CD4-positive, alpha-beta T cell treated with Interleukin-21 for 1 hour (primary cell): ENCODE results near the gene ROMO1.
"Not testable (repeated sequence)": the region's sequence is repeated elsewhere in the genome, so short reads cannot be mapped to it uniquely, and the experiment has no call there.

Experiments used
- DNase-seq: peaks from one replicate; pipeline ENCODE4 v3.0.0-alpha.2; 2020

The ROMO1 gene

DNA sequence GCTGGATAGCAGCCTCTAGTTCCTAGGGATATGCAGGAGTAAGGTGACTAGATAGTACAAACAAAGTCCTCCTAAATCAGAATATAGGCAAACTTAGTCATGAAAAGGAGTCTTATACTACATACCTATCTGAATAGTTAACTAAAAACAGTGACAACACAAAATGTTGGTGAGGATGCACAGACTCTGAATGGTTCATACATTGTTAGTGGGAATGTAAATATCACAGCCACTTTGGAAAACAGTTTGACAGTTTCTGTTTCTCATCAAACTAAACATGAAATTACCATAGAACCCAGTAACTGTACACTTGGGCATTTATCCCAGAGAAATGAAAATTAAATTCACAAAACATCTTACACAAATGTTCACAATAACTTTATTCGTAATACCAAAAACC is 17.2 kb upstream of the ROMO1 start:
- no peak for DNase-seq

DNA sequence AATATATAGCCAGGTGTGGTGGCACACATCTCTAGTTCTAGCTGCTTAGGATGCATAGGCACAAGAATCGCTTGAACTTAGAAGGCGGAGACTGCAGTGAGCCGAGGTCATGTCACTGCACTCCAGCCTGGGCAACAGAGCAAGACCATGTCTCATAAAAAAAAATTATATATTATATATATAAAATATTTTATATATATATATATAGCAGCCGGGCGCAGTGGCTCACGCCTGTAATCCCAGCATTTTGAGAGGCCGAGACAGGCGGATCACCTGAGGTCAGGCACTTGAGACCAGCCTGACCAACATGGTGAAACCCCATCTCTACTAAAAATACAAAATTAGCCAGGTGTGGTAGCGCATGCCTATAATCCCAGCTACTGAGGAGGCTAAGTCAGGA is 13.8 kb upstream of the ROMO1 start:
- not testable (repeated sequence) for DNase-seq

DNA sequence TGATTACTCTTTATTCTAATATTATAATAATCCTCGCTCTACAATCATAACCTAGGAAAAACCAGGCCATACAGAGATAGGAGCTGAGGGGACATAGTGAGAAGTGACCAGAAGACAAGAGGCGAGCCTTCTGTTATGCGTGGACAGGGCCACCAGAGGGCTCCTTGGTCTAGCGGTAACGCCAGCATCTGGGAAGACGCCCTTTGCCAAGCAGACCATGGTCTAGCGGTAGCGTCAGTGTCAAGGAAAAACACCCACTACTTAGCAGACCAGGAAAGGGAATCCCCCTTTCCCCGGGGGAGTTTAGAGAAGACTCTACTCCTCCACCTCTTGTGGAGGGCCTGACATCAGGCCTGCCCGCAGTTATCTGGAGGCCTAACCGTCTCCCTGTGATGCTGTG is 12.3 kb upstream of the ROMO1 start:
- DNase-seq, result not testable (repeated sequence)

DNA sequence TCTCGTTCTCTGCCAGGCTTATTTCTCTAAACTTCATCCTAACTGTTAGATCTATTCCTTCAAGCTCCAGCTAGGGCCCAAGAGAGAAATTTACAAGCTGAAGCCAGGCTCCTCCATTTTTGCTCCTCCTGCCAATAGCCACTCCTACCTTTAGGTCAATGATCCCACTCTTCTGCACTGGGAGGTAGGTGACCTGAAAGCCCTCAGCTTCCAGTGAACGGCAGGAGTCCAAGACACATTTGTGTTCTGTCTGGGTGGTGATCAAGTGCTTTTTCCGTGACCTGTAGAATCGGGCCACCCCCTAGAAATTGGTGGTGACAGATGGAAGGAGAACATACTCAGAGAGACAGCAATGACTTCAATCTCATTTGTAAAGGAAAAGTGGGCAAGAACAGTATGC is 8.9 kb upstream of the ROMO1 start:
- DNase-seq, result no peak

DNA sequence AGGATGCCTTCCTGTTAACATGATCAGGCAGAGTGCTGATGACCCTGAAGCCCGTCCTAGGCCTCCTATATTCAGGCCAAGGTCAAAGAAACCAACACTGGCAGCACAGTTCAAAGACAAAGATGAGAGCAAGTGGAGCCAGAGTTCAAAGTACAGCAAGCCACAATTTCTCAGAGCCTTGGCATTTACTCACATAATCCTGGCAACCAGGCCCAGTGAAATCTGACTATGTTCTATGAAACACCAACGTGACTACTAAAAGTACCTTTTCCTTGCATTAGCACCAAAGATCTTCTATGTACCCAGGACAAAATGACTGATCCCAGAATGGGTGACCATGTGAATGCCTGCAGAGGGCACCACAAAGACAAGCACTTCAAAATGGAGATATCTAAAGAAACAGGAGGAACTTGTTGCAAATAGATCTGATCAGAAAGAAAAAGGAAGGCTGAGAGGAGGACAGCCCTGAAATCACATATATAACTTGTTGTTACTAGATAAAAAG is 3.9 kb upstream of the ROMO1 start:
- no peak for DNase-seq

DNA sequence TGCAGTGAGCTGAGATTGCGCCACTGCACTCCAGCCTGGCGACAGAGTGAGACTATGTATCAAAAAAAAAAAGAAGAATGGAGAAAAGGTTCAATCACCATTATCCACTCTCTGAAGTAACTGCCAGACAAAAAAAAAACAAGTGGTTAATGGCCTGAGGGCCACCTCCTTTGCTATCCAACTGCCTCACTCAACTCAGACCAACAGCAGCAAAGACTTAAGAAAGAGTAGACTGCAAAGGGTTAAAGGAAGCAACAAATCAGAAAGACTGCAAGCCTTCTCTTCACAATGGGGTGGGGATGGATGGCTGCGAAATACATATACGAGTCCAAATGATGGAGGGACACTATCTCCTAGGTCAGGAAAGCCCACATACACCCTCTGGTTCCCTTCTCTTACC is 3.2 kb upstream of the ROMO1 start:
- DNase-seq, result no peak

DNA sequence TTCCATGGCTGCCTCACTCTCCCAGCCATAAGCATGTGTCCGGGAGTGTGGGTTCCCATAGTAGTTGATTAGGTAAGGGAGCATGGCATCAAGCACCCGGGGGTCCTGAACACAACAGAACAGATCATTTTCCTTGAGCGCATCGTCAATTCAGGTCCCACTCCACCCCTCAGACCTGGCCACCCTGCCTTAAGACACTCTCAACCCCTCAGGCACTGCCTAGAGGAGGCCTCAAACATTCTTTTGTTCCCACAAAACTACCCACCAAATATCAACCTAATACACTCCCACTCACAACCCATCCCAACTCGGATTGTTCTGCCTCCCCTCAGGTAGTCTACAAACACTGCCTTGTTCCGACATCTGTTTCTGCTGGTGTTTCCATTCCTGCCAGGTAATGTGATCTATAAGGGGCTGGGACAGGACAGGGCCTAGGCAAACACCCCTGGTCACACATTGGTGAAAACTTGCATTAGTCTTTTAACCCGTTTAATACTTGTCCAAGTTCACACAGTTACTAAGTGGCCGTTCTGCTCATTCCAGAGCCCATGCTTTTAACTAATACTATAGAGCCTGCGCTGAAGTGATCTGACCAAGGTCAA is 1.4 kb upstream of the ROMO1 start:
- DNase-seq, result no peak

DNA sequence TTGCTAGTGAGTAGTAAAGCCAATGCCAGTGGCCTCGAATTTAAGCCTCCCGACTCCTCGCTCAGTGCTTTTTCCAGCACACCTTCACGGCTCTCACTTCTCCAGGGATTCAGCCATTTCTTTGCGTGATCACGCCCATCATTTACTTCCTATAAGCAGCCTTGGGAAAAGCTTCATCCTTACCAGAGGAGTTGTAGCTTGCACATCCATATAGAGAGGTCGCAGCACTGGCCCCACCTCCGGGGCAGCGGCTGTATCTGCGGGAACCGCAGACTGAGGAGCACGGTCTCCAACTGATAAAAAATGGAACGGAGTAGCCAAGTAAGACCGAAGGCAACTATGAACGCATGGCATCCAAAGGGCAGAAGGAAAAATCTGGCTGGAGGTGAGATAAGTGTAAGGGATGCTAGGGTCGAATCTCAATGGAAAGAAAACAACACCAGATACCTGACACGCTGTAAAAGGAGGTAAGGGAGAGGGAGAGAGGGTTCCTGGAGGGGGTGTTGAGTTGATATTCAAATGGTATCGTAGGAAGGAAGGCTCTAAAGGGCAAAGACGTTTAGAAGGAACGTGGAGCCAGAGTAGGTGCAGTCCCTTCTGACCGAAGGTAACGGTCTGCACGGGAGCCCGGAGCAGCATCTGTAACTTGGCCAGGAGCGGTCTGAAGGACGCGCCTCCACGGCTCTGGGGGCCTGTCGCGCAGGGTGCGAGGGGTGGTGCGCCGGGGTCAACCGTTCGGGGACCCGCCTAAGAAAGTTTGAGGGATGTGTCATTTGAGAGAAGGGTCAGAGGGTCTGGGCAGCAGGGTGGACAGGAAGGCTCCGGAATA is 693 bp upstream of the ROMO1 start:
- DNase-seq, result no peak

DNA sequence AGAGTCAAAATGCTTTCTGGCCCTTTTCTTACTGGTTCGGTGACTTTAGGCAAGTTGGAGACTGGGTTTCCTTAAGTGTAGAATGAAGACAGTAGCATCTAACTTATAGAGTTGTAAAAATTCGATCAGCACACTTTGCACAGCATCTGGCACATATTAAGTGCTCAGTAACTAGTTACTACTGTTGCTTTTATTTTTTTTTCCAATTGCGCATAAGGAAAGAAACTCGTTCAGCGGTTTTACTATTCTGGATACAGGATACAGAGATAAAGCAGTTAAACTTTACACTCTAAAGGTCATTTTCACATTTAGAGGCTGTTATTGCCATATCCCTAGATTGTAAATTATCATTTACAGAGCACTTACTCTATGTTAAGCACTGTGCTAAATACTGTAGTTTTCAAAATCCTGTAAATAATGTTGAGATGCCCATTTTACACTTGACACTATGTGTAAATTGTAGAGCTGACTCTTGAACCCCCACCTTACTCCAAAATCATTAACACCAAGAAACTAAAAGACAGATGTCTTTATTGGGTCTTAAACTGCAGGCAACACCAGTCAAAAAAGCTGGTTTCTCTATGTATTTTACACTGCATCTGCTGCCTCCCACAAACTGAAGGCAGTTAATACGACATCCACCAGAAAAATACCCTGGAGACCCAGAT is 886 bp downstream of the ROMO1 start:
- DNase-seq, result no peak

DNA sequence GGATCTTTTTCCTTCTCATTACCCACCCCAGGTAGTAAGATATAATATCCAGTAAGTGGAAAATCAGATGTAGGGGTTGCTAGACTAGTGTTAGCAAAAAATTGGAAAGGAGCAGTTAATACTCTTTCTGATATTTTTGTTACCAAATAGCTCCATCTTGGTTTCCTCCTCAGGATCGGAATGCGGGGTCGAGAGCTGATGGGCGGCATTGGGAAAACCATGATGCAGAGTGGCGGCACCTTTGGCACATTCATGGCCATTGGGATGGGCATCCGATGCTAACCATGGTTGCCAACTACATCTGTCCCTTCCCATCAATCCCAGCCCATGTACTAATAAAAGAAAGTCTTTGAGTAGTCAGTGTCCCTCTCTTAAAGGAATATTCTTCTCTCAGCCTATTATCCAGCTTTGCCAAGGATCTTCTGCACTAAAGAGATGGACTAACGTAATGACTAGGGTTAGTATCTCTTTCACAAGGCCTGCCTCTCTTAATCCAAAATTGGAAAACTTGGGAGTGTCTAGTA is 1.5 kb downstream of the ROMO1 start:
- DNase-seq, result no peak

DNA sequence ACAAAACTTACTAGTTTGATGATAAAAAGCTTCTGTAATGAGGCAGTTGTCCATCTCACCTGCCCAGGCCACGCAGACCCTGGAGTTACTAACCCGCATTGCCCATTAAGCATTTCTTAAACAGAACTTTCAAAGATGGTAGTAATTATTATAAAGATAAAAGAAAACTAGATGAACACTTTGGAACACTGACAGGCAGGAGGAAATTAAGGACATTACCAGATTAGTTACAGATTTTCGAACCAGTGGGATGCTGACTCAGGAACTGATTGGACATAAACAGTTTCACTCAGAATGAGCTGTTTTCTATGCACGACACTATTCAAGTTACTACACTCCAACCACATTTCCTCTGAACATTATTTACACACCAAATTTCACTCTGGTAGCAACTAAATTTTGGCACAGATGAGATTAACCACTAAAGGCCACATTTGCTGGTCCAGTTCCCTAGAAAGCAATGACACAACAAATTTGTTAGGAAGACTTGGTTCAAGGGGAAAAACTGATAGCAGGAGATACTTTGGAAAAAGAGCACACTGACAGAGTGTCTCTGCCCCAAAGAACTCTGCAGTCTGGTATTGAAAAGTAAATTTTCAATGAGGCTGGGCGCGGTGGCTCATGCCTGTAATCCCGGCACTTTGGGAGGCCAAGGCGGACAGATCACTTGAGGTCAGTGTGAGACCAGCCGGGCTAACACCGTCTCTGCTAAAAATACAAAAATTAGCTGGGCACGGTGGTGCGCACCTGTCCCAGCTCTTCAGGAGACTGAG is 3.0 kb downstream of the ROMO1 start:
- no peak for DNase-seq

DNA sequence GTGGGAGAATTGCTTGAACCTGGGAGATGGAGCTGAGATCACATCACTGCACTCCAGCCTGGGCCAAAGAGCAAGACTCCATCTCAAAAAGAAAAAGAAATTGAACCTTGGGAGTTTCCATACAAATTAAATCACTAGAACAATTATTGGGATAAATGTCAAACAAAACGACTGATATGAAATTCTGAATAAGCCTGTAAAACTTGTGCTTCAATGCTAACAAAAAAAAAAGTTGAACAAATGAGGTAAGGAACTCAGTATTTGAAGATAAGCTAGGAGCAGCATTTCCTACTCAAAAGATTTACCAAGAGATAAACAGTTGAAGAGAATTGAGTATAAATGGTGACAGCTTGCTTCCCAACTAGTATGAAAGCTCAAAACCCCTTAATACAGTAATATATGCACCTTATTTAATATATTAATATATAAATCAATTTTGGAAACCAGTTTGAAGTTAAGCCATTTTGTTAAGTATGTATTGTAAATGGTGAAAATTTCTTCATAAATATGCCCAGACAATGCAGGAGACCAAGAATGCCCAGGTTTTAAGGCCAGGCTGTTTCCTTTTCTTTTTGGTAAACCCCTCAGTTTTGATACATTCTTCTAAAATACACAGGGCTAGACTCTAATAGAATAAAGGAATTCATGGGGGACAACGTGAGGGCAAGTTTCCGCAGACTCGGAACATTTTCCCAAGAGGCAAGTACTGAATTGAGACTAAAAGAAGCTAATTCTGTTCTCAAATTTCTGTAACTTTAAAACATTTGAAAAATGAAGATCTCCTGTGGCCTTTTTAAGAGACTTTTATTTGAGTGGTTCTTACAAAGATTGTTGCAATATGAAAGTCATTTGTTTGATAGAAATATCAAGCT is 3.9 kb downstream of the ROMO1 start:
- no peak for DNase-seq

DNA sequence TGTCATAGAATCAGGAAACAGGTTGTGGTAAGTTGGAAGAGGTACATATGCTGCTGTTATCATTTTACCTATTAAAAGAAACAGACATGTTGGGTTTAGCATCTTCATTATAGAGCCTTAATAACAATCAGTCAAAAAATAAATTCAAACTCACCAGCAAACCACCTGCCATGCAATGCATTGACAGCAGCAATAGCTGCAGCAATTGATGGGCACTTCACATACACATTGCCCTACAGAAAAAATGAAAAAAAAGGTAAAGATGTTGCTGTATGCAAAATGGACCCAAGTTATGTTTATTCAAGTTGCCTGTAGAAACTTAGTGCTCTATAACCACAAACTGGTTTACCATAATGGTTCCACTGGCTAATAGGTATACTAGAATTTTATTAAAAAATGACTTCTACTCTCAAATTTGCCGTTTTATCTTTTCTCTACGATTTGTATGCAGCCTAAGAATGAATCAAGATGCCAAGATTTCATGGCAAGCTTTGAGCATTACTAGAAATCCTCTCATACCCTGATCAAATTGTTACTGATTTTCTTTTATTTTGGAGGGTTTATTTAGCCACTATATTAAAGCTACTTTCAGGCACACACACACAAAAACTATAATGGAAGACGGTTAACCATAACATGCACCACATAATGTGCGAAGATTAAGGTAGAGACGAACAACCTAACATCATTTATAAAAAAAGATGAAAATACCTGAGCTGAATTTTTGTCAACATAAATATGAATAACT is 5.5 kb downstream of the ROMO1 start:
- no peak for DNase-seq

DNA sequence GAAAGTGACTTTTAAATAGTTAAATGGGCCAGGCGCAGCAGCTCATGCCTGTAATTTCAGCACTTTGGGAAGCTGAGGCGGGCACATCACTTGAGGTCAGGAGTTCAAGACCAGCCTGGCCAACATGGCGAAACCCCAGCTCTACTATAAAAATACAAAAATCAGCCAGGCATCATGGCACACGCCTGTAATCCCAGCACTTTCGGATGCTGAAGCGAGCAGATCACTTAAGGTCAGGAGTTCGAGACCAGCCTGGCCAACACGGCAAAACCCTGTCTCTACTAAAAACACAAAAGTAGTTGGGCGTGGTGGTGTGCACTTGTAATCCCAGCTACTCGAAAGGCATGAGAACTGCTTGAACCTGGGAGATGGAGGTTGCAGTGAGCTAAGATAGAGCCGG is 6.7 kb downstream of the ROMO1 start:
- DNase-seq, result not testable (repeated sequence)

DNA sequence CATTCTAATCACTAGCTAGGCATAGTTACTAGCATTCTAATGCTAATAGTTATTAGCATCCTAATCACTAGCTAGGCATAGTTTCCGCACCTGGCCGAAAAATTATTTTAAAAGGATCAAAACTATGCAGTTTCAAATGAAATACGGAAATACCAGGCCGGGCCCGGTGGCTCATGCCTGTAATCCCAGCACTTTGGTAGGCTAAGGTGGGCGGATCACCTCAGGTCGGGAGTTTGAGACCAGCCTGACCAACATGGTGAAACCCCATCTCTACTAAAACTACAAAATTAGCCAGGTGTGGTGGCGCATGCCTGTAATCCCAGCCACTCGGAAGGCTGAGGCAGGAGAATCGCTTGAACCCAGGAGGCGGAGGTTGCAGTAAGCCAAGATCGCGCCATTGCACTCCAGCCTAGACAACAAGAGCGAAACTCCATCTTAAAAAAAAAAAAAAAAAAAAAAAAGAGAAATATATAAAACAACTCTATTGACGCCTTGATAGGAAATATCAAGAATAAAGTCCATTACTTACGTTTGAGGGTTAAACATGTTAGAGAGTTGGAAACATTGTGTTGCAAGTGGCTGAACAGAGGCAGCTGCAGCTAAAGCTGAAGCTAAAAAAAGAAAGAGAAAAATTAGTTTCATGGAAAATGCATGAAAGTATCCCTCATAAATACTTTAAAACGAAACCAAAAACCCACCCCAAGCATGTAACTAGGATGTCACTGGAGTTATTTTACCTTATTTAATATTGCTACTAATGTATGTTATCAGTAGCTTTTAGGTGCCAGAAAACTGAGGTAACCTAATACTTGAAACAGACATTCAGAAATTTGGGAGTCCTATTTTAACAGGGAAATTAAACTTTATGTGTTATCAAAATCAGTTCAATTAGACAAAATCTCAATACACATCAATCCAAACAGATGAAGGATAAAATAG is 7.7 kb downstream of the ROMO1 start:
- DNase-seq, result not testable (repeated sequence)

DNA sequence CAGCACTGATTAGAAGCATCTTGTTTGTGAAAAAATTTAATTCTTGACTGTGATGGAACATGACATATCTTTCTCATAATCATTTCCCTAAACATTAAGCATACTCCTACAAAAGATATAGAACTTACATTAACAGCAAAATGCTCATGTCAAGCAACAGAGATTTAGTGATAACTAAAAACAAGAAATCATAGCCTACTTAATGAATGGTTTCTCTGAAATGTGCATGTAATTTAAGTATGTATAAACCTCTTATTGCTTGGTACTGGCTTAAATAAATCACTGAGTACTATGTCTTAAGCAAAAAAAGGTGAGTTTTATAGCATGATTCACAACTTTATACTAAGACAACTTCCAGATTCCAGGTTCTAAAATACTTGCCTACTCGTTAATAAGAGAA is 9.3 kb downstream of the ROMO1 start:
- no peak for DNase-seq

DNA sequence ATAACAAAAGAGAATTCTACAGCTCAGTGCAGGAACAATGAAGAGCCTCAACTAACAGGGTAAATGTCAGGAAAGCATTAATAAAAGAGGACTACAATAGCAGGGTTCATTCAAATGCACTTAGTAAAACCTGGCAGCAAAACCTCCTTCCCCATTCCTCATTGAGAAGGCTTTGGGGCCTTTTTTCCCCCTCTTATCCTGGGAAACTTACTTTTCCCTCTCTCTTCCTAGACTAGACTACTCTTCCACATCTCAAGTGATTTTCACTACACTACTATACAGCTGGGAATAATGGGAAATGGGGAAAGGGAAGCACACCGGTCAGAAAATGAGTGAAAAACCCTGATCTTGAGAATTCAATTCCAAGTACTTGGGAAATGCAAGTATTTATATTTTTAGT is 10.1 kb downstream of the ROMO1 start:
- DNase-seq, result no peak

DNA sequence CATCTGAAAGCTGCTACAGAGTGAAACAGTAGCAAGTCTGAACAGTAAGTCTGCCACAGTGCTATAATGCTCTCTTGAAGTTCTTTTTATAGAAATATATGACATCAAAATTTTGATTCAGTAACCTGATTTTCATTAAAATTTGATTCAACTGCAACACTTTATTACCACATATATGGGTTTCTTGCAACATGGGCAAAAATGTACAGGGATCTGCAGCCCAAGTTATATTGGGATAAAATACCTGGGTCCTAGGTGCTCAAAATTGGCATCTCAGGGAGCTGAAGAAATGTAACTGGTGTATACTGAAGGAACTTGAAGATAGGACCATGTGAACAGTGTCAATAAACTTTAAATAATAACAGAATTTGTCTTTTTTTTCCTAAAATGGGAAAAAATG is 10.8 kb downstream of the ROMO1 start:
- no peak for DNase-seq

DNA sequence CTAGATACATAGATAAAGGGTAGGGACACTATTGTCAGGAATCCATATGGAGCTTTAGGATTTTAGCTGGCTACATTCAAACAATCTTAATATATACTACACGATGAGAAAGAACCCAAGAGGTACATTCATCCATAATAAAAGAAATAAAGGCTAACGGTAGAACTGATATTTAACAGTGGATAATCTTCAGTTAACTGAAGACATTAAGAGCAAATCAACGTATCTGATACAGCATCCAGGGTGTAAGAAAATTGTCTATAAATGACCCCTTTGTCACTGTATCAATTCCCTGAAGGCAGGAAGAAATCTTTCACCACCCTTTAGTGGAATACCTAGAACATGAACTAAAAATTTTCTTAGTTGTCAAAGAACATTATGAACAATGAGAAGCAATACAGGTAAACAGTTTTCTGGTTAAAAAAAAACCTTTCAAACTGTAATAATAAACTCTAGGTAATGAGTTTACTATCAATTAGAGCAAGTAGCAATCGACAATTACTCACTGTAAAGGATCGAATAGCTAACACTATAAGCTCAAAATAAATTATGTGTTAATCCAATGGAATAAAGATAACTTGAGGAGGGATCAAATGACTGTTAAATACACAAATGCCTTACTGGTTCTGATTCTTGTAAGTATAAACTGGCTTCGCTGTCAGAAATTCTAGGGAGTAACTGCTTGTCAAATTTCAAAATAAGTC is 11.8 kb downstream of the ROMO1 start:
- DNase-seq, result no peak
